ENCODE measurements around the gene AAK1. TPM values are rescaled to one million over a fixed set of nuclear protein-coding genes. Genes with fewer than 3 reads are reported as not detected.
A peak's percentile ranks its signal among the peaks of the same experiment; 100 is the strongest.
"Not testable (repeated sequence)": the region's sequence is repeated elsewhere in the genome, so short reads cannot be mapped to it uniquely, and the experiment has no call there.

AAK1 gene
- total RNA-seq, 2 experiments from 2014 or later, result 119 to 121 TPM

- Mint-ChIP-seq H3K4me1 (peaks cover 71% of the 10 kb centered on the region), H3K36me3 (ENCODE audit: low read depth) (peaks cover 68% of the 10 kb centered on the region), H3K4me3 (no peak overlapping the region), H3K9me3 (no peaks in the 10 kb centered on the region), H3K27me3 (no peaks in the 10 kb centered on the region), H3K27ac (no peak overlapping the region)
- ChIA-PET POLR2A (no interaction called here), CTCF (no interaction called here)
- no peak for DNase-seq
Observed at GRCh38 chr2:69635432-69635831, 8.1 kb downstream of the AAK1 start.

- Mint-ChIP-seq H3K36me3 (ENCODE audit: low read depth) (peaks cover 61% of the 10 kb centered on the region), H3K27me3 (no peaks in the 10 kb centered on the region), H3K27ac (no peak overlapping the region), H3K9me3 (no peaks in the 10 kb centered on the region), H3K4me1 (peaks cover 62% of the 10 kb centered on the region), H3K4me3 (no peak overlapping the region)
- ChIA-PET POLR2A (interaction anchor here (0.6 kb wide), 1 partner anchor 16 kb away, joined by 3 read pairs; no protein-coding TSS in a partner anchor), CTCF (interaction anchor here (1.2 kb wide), 2 partner anchors 16 to 19 kb away, joined by 3 to 4 read pairs; no protein-coding TSS in a partner anchor)
- no peak for DNase-seq
Observed at GRCh38 chr2:69634196-69634821, 9.2 kb downstream of the AAK1 start.

GRCh38 chr2:69631402-69631801, 12.1 kb downstream of the AAK1 start:
- Mint-ChIP-seq H3K36me3 (ENCODE audit: low read depth) (peaks cover 39% of the 10 kb centered on the region), H3K4me1 (peaks cover 37% of the 10 kb centered on the region), H3K4me3 (no peak overlapping the region), H3K27me3 (no peaks in the 10 kb centered on the region), H3K9me3 (no peaks in the 10 kb centered on the region), H3K27ac (no peak overlapping the region)
- no peak for DNase-seq
- POLR2A ChIA-PET, result no interaction called here
- CTCF ChIA-PET, result interaction anchor here (0.5 to 1.7 kb wide), 4 partner anchors 25 to 65 kb away, joined by 3 to 4 read pairs (median 3); no protein-coding TSS in a partner anchor

GRCh38 chr2:69629921-69630608, 13.5 kb downstream of the AAK1 start:
- Mint-ChIP-seq H3K9me3 (no peaks in the 10 kb centered on the region), H3K4me1 (peaks cover 31% of the 10 kb centered on the region), H3K27me3 (no peaks in the 10 kb centered on the region), H3K4me3 (no peak overlapping the region), H3K36me3 (ENCODE audit: low read depth) (peaks cover 33% of the 10 kb centered on the region), H3K27ac (no peak overlapping the region)
- DNase-seq, result no peak
- CTCF ChIA-PET, result no interaction called here
- POLR2A ChIA-PET, result no interaction called here

GRCh38 chr2:69628325-69629021, 15.1 kb downstream of the AAK1 start:
- CTCF ChIA-PET, result interaction anchor here (0.6 to 1.5 kb wide), 7 partner anchors 9 to 75 kb away, joined by 3 to 6 read pairs (median 4); partner anchors contain the start of gene AAK1
- no peaks in the 10 kb centered on the region for H3K27me3 Mint-ChIP-seq

GRCh38 chr2:69625078-69625795, 18.3 kb downstream of the AAK1 start:
- Mint-ChIP-seq H3K27me3 (no peaks in the 10 kb centered on the region), H3K4me1 (peaks cover 15% of the 10 kb centered on the region), H3K27ac (no peak overlapping the region), H3K36me3 (ENCODE audit: low read depth) (peaks cover 22% of the 10 kb centered on the region), H3K9me3 (no peaks in the 10 kb centered on the region), H3K4me3 (no peak overlapping the region)
- CTCF ChIA-PET, result interaction anchor here (1.0 to 2.0 kb wide), 3 partner anchors 13 to 20 kb away, joined by 4 to 5 read pairs (median 4); no protein-coding TSS in a partner anchor
- no peak for DNase-seq
- POLR2A ChIA-PET, result no interaction called here

More at GRCh38 chr2:69628325-69629021, 15.1 kb downstream of the AAK1 start:
- Mint-ChIP-seq H3K4me3 (no peak overlapping the region), H3K4me1 (peaks cover 23% of the 10 kb centered on the region), H3K36me3 (ENCODE audit: low read depth) (peaks cover 26% of the 10 kb centered on the region), H3K9me3 (no peaks in the 10 kb centered on the region), H3K27ac (no peak overlapping the region)
- DNase-seq, result no peak
- POLR2A ChIA-PET, result no interaction called here

- no peaks in the 10 kb centered on the region for H3K9me3 Mint-ChIP-seq
- no peak for DNase-seq
- no peak overlapping the region for H3K27ac Mint-ChIP-seq
- POLR2A ChIA-PET, result no interaction called here
- H3K36me3 Mint-ChIP-seq (ENCODE audit: low read depth), result peaks cover 19% of the 10 kb centered on the region
- CTCF ChIA-PET, result interaction anchor here (1.0 to 1.6 kb wide), 2 partner anchors 13 to 20 kb away, joined by 4 read pairs; no protein-coding TSS in a partner anchor
- no peak overlapping the region for H3K4me3 Mint-ChIP-seq
- peaks cover 15% of the 10 kb centered on the region for H3K4me1 Mint-ChIP-seq
- H3K27me3 Mint-ChIP-seq, result no peaks in the 10 kb centered on the region
Observed at GRCh38 chr2:69624611-69625010, 18.9 kb downstream of the AAK1 start.

- Mint-ChIP-seq H3K36me3 (ENCODE audit: low read depth) (peaks cover 19% of the 10 kb centered on the region), H3K9me3 (no peaks in the 10 kb centered on the region), H3K27ac (no peak overlapping the region), H3K4me3 (no peak overlapping the region), H3K4me1 (peaks cover 15% of the 10 kb centered on the region), H3K27me3 (no peaks in the 10 kb centered on the region)
- ChIA-PET CTCF (interaction anchor here (1.6 to 1.8 kb wide), 2 partner anchors 14 to 26 kb away, joined by 3 to 4 read pairs; no protein-coding TSS in a partner anchor), POLR2A (no interaction called here)
- no peak for DNase-seq
Observed at GRCh38 chr2:69624131-69624530, 19.4 kb downstream of the AAK1 start.

GRCh38 chr2:69623236-69623635, 20.3 kb downstream of the AAK1 start:
- Mint-ChIP-seq H3K4me3 (no peak overlapping the region), H3K36me3 (ENCODE audit: low read depth) (peaks cover 19% of the 10 kb centered on the region), H3K9me3 (no peaks in the 10 kb centered on the region), H3K27ac (peak overlapping the region; percentile 34), H3K4me1 (peaks cover 15% of the 10 kb centered on the region), H3K27me3 (no peaks in the 10 kb centered on the region)
- no peak for DNase-seq
- ChIA-PET CTCF (interaction anchor here (0.6 to 1.8 kb wide), 5 partner anchors 13 to 567 kb away, joined by 3 to 4 read pairs (median 3); no protein-coding TSS in a partner anchor), POLR2A (no interaction called here)

- peaks cover 15% of the 10 kb centered on the region for H3K4me1 Mint-ChIP-seq
- DNase-seq, POLR2A ChIA-PET, H3K9me3 Mint-ChIP-seq, H3K4me3 Mint-ChIP-seq, H3K27me3 Mint-ChIP-seq: not testable (repeated sequence)
- peak overlapping the region; percentile 34 for H3K27ac Mint-ChIP-seq
- peaks cover 19% of the 10 kb centered on the region for H3K36me3 Mint-ChIP-seq (ENCODE audit: low read depth)
- CTCF ChIA-PET, result interaction anchor here (0.6 to 1.8 kb wide), 5 partner anchors 14 to 566 kb away, joined by 3 to 4 read pairs (median 3); no protein-coding TSS in a partner anchor
Observed at GRCh38 chr2:69622805-69623204, 20.7 kb downstream of the AAK1 start.

GRCh38 chr2:69622017-69622540, 21.5 kb downstream of the AAK1 start:
- CTCF ChIA-PET, result interaction anchor here (1.1 to 1.8 kb wide), 5 partner anchors 14 to 58 kb away, joined by 3 to 8 read pairs (median 3); no protein-coding TSS in a partner anchor
- peaks cover 15% of the 10 kb centered on the region for H3K4me1 Mint-ChIP-seq
- H3K27me3 Mint-ChIP-seq, DNase-seq, H3K4me3 Mint-ChIP-seq, H3K27ac Mint-ChIP-seq, H3K9me3 Mint-ChIP-seq: not testable (repeated sequence)
- POLR2A ChIA-PET, result interaction anchor here (0.6 kb wide), 1 partner anchor 31 kb away, joined by 4 read pairs; no protein-coding TSS in a partner anchor
- H3K36me3 Mint-ChIP-seq (ENCODE audit: low read depth), result peaks cover 19% of the 10 kb centered on the region

GRCh38 chr2:69621440-69621839, 22.1 kb downstream of the AAK1 start:
- no peak for DNase-seq
- Mint-ChIP-seq H3K9me3 (no peaks in the 10 kb centered on the region), H3K27me3 (no peaks in the 10 kb centered on the region), H3K27ac (no peak overlapping the region), H3K4me3 (no peak overlapping the region), H3K4me1 (peaks cover 15% of the 10 kb centered on the region), H3K36me3 (ENCODE audit: low read depth) (peaks cover 23% of the 10 kb centered on the region)
- CTCF ChIA-PET, result interaction anchor here (1.1 kb wide), 1 partner anchor 25 kb away, joined by 8 read pairs; no protein-coding TSS in a partner anchor
- POLR2A ChIA-PET, result interaction anchor here (0.6 kb wide), 1 partner anchor 30 kb away, joined by 4 read pairs; no protein-coding TSS in a partner anchor

All from activated CD4-positive, alpha-beta T cell treated with anti-CD3 and anti-CD28 coated beads, Interleukin-2, amount 10 ng/mL, durations not matched to agents 7 days and 5 days (primary cell).